HepG2 (cell line): ENCODE results near the gene GDF7. TPM values are rescaled to one million over a fixed set of nuclear protein-coding genes. Genes with fewer than 3 reads are reported as not detected.

Experiments
- ATAC-seq: fragments of 200-7000 bp; cut with Tn5 transposase; 3 replicates; pipeline ENCODE4 v1.9.1; 2020; ENCODE audit warnings: mild to moderate bottlenecking, moderate library complexity
- BruUV-seq: library from RNA; stranded (reverse); fragments of 400-500 nt; replicated peaks from 2 replicates; lab custom pipeline; 2021; lab: Mats Ljungman, UMichigan
- CTCF ChIA-PET: fragments of 300-600 bp; formaldehyde crosslinking; extraction: SDS; loops from one replicate; lab custom pipeline; 2021; ENCODE audit warnings: low total read pairs, inconsistent platforms, low intra/inter-chr PET ratio; lab: Yijun Ruan, JAX
- POLR2A ChIA-PET: fragments of 350-600 bp; sonication (Branson Sonifier 250); formaldehyde crosslinking; loops from one replicate; lab custom pipeline; 2020; ENCODE audit warnings: antibody characterized with exemption, inconsistent platforms; lab: Yijun Ruan, JAX
- DNase-seq: peaks from one replicate; pipeline ENCODE4 v3.0.0-alpha.2; 2015; ENCODE audit warnings: low spot score
- FAIRE-seq: peaks from 3 replicates; lab custom pipeline; 2011; peaks lifted over from hg19 to GRCh38; lab: Jason Lieb, UNC
- H2AFZ ChIP-seq: one replicate; pipeline ENCODE4 v1.6.1; 2011; ENCODE audit warnings: low read length, inconsistent platforms
- H3K27ac ChIP-seq: fragments of 300-600 bp; 3 replicates; pipeline ENCODE4 v1.8.0; 2011; ENCODE audit warnings: mixed run types, mild to moderate bottlenecking, mixed read lengths, low read length, inconsistent platforms; ENCODE audit not compliant: insufficient read depth; ENCODE audit errors: extremely low read length
- H3K27me3 ChIP-seq, 2 experiments: fragments of 200-600 bp in 1 of 2; 2 replicates in 1 of 2; 3 replicates in 1 of 2; pipeline versions ENCODE4 v1.6.0 to v1.8.0; 2011; ENCODE audit warnings: low read length in 2 of 2, mild to moderate bottlenecking in 2 of 2, moderate library complexity in 2 of 2, inconsistent platforms in 1 of 2; ENCODE audit not compliant: insufficient read depth in 2 of 2, control insufficient read depth in 1 of 2
- H3K36me3 ChIP-seq, 2 experiments: fragments of 200-600 bp in 1 of 2; replicated peaks in 1 of 2; 2 replicates in 1 of 2; 3 replicates in 1 of 2; pipeline versions ENCODE4 v1.5.1 to v1.8.0; 2011; ENCODE audit warnings: low read length in 2 of 2, inconsistent platforms in 1 of 2; ENCODE audit not compliant: insufficient read depth in 2 of 2, control insufficient read depth in 1 of 2
- H3K4me1 ChIP-seq: 2 replicates; pipeline ENCODE4 v1.5.1; 2012; ENCODE audit warnings: low read length, inconsistent platforms; ENCODE audit not compliant: insufficient read depth
- H3K4me2 ChIP-seq: 2 replicates; pipeline ENCODE4 v1.6.0; 2011; ENCODE audit warnings: low read depth, low read length, inconsistent platforms
- H3K4me3 ChIP-seq, 3 experiments: fragments of 200-600 bp in 1 of 3; sonication (generic), shearing (Covaris generic) in 1 of 3; replicated peaks in 1 of 3; 2 replicates each; pipeline ENCODE4 v1.5.1; 2011 to 2016; ENCODE audit warnings: low read length in 3 of 3, inconsistent platforms in 2 of 3, low read depth in 2 of 3, mild to moderate bottlenecking in 2 of 3, control low read depth in 1 of 3, mixed read lengths in 1 of 3; ENCODE audit not compliant: insufficient read depth in 1 of 3
- H3K79me2 ChIP-seq: one replicate; pipeline ENCODE4 v1.6.1; 2011; ENCODE audit warnings: low read length, inconsistent platforms; ENCODE audit not compliant: insufficient read depth
- H3K9ac ChIP-seq: 2 replicates; pipeline ENCODE4 v1.6.0; 2011; ENCODE audit warnings: mild to moderate bottlenecking, low read depth, low read length, inconsistent platforms; ENCODE audit not compliant: insufficient read depth
- H3K9me3 ChIP-seq: 2 replicates; pipeline ENCODE4 v1.5.1; 2012; ENCODE audit warnings: mild to moderate bottlenecking, low read length
- H4K20me1 ChIP-seq: 2 replicates; pipeline ENCODE4 v1.6.0; 2011; ENCODE audit warnings: inconsistent platforms, mild to moderate bottlenecking, low read length, moderate library complexity; ENCODE audit not compliant: insufficient read depth
- RAD21 ChIP-seq: fragments of 450-650 bp; formaldehyde crosslinking; IDR thresholded peaks from 2 replicates; pipeline ENCODE4 v1.5.0; 2020; ENCODE audit warnings: mild to moderate bottlenecking
- RFX5 ChIP-seq: IDR thresholded peaks from 2 replicates; pipeline ENCODE4 v1.6.1; 2011; ENCODE audit warnings: low read depth, low read length, improper control_type of control experiment
- ZBTB38 ChIP-seq: sonication (generic); formaldehyde crosslinking; IDR thresholded peaks from 2 replicates; pipeline ENCODE4 v1.5.1; 2020; ENCODE audit warnings: mild to moderate bottlenecking, missing genetic modification reagents
- ZNF136 ChIP-seq: sonication (generic); formaldehyde crosslinking; IDR thresholded peaks from 2 replicates; pipeline ENCODE4 v1.8.1; 2022; ENCODE audit warnings: low read depth, mild to moderate bottlenecking, moderate library complexity, missing genetic modification reagents
- ZNF343 ChIP-seq: sonication (generic); formaldehyde crosslinking; IDR thresholded peaks from 2 replicates; pipeline ENCODE4 v1.4.0; 2020; ENCODE audit warnings: mild to moderate bottlenecking, missing genetic modification reagents
- ZNF550 ChIP-seq: sonication (generic); formaldehyde crosslinking; IDR thresholded peaks from 2 replicates; pipeline ENCODE4 v1.4.0; 2020; ENCODE audit warnings: mild to moderate bottlenecking, missing genetic modification reagents, borderline replicate concordance
- ZNF556 ChIP-seq: sonication (generic); formaldehyde crosslinking; IDR thresholded peaks from 2 replicates; pipeline ENCODE4 v1.4.0; 2020; ENCODE audit warnings: mild to moderate bottlenecking, missing genetic modification reagents, borderline replicate concordance
- ZNF619 ChIP-seq: sonication (generic); formaldehyde crosslinking; IDR thresholded peaks from 2 replicates; pipeline ENCODE4 v1.4.0; 2020; ENCODE audit warnings: mild to moderate bottlenecking, missing genetic modification reagents
- ZNF687 ChIP-seq: sonication (generic); formaldehyde crosslinking; IDR thresholded peaks from 2 replicates; pipeline ENCODE4 v1.5.1; 2020; ENCODE audit warnings: mild to moderate bottlenecking, missing genetic modification reagents, moderate library complexity
- WGBS: methylation state at CpG from one replicate; pipeline ENCODE4 v1.1.6; 2017; ENCODE audit warnings: low lambda C conversion rate; 5-methylcytosine and 5-hydroxymethylcytosine counted together
- in situ Hi-C: cut with HindIII; loops from 2 replicates; pipeline ENCODE4 v1.10.0; 2017; ENCODE audit warnings: low pct_unique_long_range_greater_than_20kb; ENCODE audit not compliant: extremely low pct_ligation_motif_present
- intact Hi-C: fragments of 100-400 bp; cut with micrococcal nuclease; formaldehyde crosslinking; loops from one replicate; pipeline ENCODE4 v1.10.0; 2022; ENCODE audit not compliant: unreplicated experiment
- polyA plus RNA-seq, 8 experiments: library from polyadenylated mRNA; depleted of rRNA in 3 of 8; stranded (reverse) in 7 of 8; unstranded in 1 of 8; fragments of >200 nt; fragmentation: Illumina TruSeq in 4 of 8; extraction: Trizol in 4 of 8; gene quantifications; 2 replicates each; pipeline versions ENCODE4 v1.2.1 to v1.2.3, GENCODE V29; 2011 to 2016; ENCODE audit warnings: low read depth in 4 of 8, missing spikeins in 1 of 8, mixed read lengths in 1 of 8; ENCODE audit not compliant: insufficient read depth in 1 of 8
- total RNA-seq, 5 experiments: library from RNA; depleted of rRNA; stranded (reverse); fragments of >200 nt; fragmentation: Illumina TruSeq; extraction: Trizol; gene quantifications; 2 replicates each; pipeline ENCODE4 v1.2.3, GENCODE V29; 2016; ENCODE audit warnings: low read depth in 1 of 5
- TF ChIP-seq, protein P1 (sequence below): sonication (generic); formaldehyde crosslinking; IDR thresholded peaks from 2 replicates; pipeline ENCODE4 v1.5.1; 2020; ENCODE audit warnings: missing genetic modification reagents, mild to moderate bottlenecking, borderline replicate concordance

Gene GDF7
- total and polyA plus RNA-seq, 2 of the 13 experiments (the other 11 are each of a cell fraction or from before 2014, with no cell fraction given): 1.6 to 15.0 TPM

- no peak overlapping the region for H3K4me2 ChIP-seq
- no peak overlapping the region for H3K4me3 ChIP-seq
- ChIA-PET POLR2A (interaction anchor here (3.2 kb wide), 1 partner anchor 182 kb away, joined by 18 read pairs; the partner anchor contains the start of gene RHOB), CTCF (no interaction called here)
- FAIRE-seq: no peak
- WGBS: 96% methylated on average over 6 of the region's 6 CpGs
- no peak overlapping the region for H3K9ac ChIP-seq
- TF ChIP-seq ZNF619 (CRISPR knock-in tag) (no peak), ZNF556 (CRISPR knock-in tag) (no peak), RFX5 (no peak), ZNF136 (CRISPR knock-in tag) (no peak), ZNF343 (CRISPR knock-in tag) (peak; percentile 27; the same call in 1 of the 2 replicates)
- peaks cover 3 to 4% of the 10 kb centered on the region in 2 experiments; a peak in 3 of 5 replicates for H3K36me3 ChIP-seq
- H2AFZ ChIP-seq: no peak overlapping the region
- no peaks in the 10 kb centered on the region for H3K27me3 ChIP-seq
- no peak for DNase-seq
- peaks cover 43% of the 10 kb centered on the region for H3K4me1 ChIP-seq
- no peak for ATAC-seq
- H4K20me1 ChIP-seq: no peaks in the 10 kb centered on the region
- in situ Hi-C loops: no loop called here
- no TSS peak for BruUV-seq
- no peaks in the 10 kb centered on the region for H3K9me3 ChIP-seq
- intact Hi-C loops: no loop called here
- H3K27ac ChIP-seq: no peak overlapping the region
- no peaks in the 10 kb centered on the region for H3K79me2 ChIP-seq
Measured at GRCh38 chr2:20629181-20629580, 37.8 kb upstream of the GDF7 start.

GRCh38 chr2:20629581-20630171 lies 37.3 kb upstream of the GDF7 start:
- ChIA-PET CTCF (no interaction called here), POLR2A (interaction anchor here (1.5 to 3.2 kb wide), 3 partner anchors 33 to 183 kb away, joined by 4 to 18 read pairs (median 7); partner anchors contain the start of gene RHOB)
- FAIRE-seq (no peak), DNase-seq (no peak), ATAC-seq (no peak)
- H3K27me3 ChIP-seq: no peaks in the 10 kb centered on the region
- H3K4me3 ChIP-seq: no peak overlapping the region
- in situ Hi-C loops: no loop called here
- no peak overlapping the region for H3K9ac ChIP-seq
- no TSS peak for BruUV-seq
- TF ChIP-seq ZNF550 (CRISPR knock-in tag) (no peak), ZBTB38 (CRISPR knock-in tag) (peak; percentile 15; the same call in 1 of the 2 replicates), ZNF687 (CRISPR knock-in tag) (peak; percentile 42; the same call in 1 of the 2 replicates), RAD21 (CRISPR knock-in tag) (no peak)
- TF ChIP-seq, protein P1, sequence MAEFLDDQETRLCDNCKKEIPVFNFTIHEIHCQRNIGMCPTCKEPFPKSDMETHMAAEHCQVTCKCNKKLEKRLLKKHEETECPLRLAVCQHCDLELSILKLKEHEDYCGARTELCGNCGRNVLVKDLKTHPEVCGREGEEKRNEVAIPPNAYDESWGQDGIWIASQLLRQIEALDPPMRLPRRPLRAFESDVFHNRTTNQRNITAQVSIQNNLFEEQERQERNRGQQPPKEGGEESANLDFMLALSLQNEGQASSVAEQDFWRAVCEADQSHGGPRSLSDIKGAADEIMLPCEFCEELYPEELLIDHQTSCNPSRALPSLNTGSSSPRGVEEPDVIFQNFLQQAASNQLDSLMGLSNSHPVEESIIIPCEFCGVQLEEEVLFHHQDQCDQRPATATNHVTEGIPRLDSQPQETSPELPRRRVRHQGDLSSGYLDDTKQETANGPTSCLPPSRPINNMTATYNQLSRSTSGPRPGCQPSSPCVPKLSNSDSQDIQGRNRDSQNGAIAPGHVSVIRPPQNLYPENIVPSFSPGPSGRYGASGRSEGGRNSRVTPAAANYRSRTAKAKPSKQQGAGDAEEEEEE (CRISPR knock-in tag): no peak
- no peak overlapping the region for H3K4me2 ChIP-seq
- intact Hi-C loops: no loop called here
- H3K9me3 ChIP-seq: no peaks in the 10 kb centered on the region
- H3K27ac ChIP-seq: no peak overlapping the region
- H3K79me2 ChIP-seq: no peaks in the 10 kb centered on the region
- 88% methylated on average over 12 of the region's 12 CpGs for WGBS
- H4K20me1 ChIP-seq: no peaks in the 10 kb centered on the region
- 0 out of 5 replicates have a peak, but pooled peaks cover 0 to 1% of the 10 kb centered on the region in 2 experiments for H3K36me3 ChIP-seq
- H3K4me1 ChIP-seq: peaks cover 48% of the 10 kb centered on the region
- no peak overlapping the region for H2AFZ ChIP-seq
